GM12878 (cell line): ENCODE data around the gene TRAT1. TPM values are rescaled to one million over a fixed set of nuclear protein-coding genes. Genes with fewer than 3 reads are reported as not detected.

Experiments used
- ATAC-seq: fragments of 200-7000 bp; cut with Tn5 transposase; 3 replicates; pipeline ENCODE4 v1.9.1; 2020; ENCODE audit warnings: mild to moderate bottlenecking, moderate library complexity
- BruUV-seq: library from RNA; stranded (reverse); fragments of 400-500 nt; replicated peaks from 2 replicates; lab custom pipeline; 2021; lab: Mats Ljungman, UMichigan
- CTCF ChIA-PET: fragments of 300-600 bp; sonication (Branson Sonifier 250); formaldehyde crosslinking; extraction: SDS; loops from one replicate; lab custom pipeline; 2021; ENCODE audit warnings: inconsistent platforms; lab: Yijun Ruan, JAX
- POLR2A ChIA-PET: fragments of 350-600 bp; formaldehyde crosslinking; extraction: SDS; loops from one replicate; lab custom pipeline; 2021; ENCODE audit warnings: inconsistent platforms; lab: Charles Lee
- RAD21 ChIA-PET: fragments of 300-600 bp; sonication (Branson Sonifier 250); formaldehyde crosslinking; loops from one replicate; lab custom pipeline; 2023; ENCODE audit warnings: antibody characterized with exemption; ENCODE audit not compliant: unreplicated experiment; lab: Charles Lee
- SMC1A ChIA-PET: fragments of 300-600 bp; sonication (Branson Sonifier 250); formaldehyde crosslinking; loops from one replicate; lab custom pipeline; 2023; ENCODE audit not compliant: unreplicated experiment, uncharacterized antibody; lab: Charles Lee
- DNase-seq: peaks from one replicate; pipeline ENCODE4 v3.0.0-alpha.2; 2011; ENCODE audit warnings: low read depth, low spot score
- FAIRE-seq: peaks from 3 replicates; lab custom pipeline; 2011; peaks lifted over from hg19 to GRCh38; lab: Jason Lieb, UNC
- H2AFZ ChIP-seq: 2 replicates; pipeline ENCODE4 v1.6.0; 2011; ENCODE audit warnings: low read depth, low read length, control low read depth; ENCODE audit not compliant: control insufficient read depth
- H3K27ac ChIP-seq: 2 replicates; pipeline ENCODE4 v1.5.1; 2011; ENCODE audit warnings: control low read depth; ENCODE audit not compliant: control insufficient read depth, insufficient read depth
- H3K27me3 ChIP-seq, 2 experiments: replicated peaks in 1 of 2; 2 replicates each; pipeline versions ENCODE4 v1.6.0 to v1.6.1; 2011; ENCODE audit warnings: low read length in 1 of 2; ENCODE audit not compliant: control insufficient read depth in 2 of 2, insufficient read depth in 2 of 2
- H3K36me3 ChIP-seq, 2 experiments: 2 replicates each; pipeline ENCODE4 v1.5.1; 2011; ENCODE audit warnings: low read length in 1 of 2; ENCODE audit not compliant: control insufficient read depth in 2 of 2, insufficient read depth in 2 of 2
- H3K4me1 ChIP-seq: 2 replicates; pipeline ENCODE4 v1.6.1; 2011; ENCODE audit warnings: mild to moderate bottlenecking, low read length, moderate library complexity, mixed read lengths; ENCODE audit not compliant: control insufficient read depth, insufficient read depth
- H3K4me2 ChIP-seq: 2 replicates; pipeline ENCODE4 v1.6.0; 2011; ENCODE audit warnings: control low read depth; ENCODE audit not compliant: control insufficient read depth, insufficient read depth
- H3K4me3 ChIP-seq: fragments of 200-600 bp; sonication (generic); 2 replicates; pipeline ENCODE4 v1.5.1; 2016
- H3K79me2 ChIP-seq: 2 replicates; pipeline ENCODE4 v1.6.0; 2011; ENCODE audit warnings: low read length; ENCODE audit not compliant: control insufficient read depth, insufficient read depth
- H3K9ac ChIP-seq: 2 replicates; pipeline ENCODE4 v1.8.0; 2011; ENCODE audit warnings: low read length, control low read depth, mixed read lengths; ENCODE audit not compliant: control insufficient read depth, insufficient read depth
- H3K9me3 ChIP-seq: replicated peaks from 3 replicates; pipeline ENCODE4 v1.5.1; 2011; ENCODE audit warnings: mild to moderate bottlenecking, low read length; ENCODE audit not compliant: control insufficient read depth, insufficient read depth
- H4K20me1 ChIP-seq: 2 replicates; pipeline ENCODE4 v1.6.0; 2011; ENCODE audit not compliant: control insufficient read depth, insufficient read depth
- BMI1 ChIP-seq: fragments of 450-650 bp; IDR thresholded peaks from 2 replicates; pipeline ENCODE4 v1.6.1; 2016; ENCODE audit warnings: mild to moderate bottlenecking, moderate library complexity, borderline replicate concordance
- IKZF2 ChIP-seq, 2 experiments: fragments of 450-650 bp; IDR thresholded peaks; 2 replicates each; pipeline ENCODE4 v1.6.1; 2017; ENCODE audit warnings: mild to moderate bottlenecking in 2 of 2, moderate library complexity in 2 of 2
- JUNB ChIP-seq: IDR thresholded peaks from 2 replicates; pipeline ENCODE4 v1.6.1; 2016; ENCODE audit warnings: antibody characterized with exemption, mild to moderate bottlenecking
- NFXL1 ChIP-seq: fragments of 450-650 bp; IDR thresholded peaks from 2 replicates; pipeline ENCODE4 v1.6.1; 2017; ENCODE audit warnings: antibody characterized with exemption, mild to moderate bottlenecking, borderline replicate concordance
- POLR2A ChIP-seq: IDR thresholded peaks from 2 replicates; pipeline ENCODE4 v1.6.1; 2011; ENCODE audit warnings: low read depth, mild to moderate bottlenecking, low read length
- POU2F2 ChIP-seq: IDR thresholded peaks from 3 replicates; pipeline ENCODE4 v1.6.1; 2011; ENCODE audit warnings: low read depth, mild to moderate bottlenecking, low read length, borderline replicate concordance
- RAD51 ChIP-seq: fragments of 450-650 bp; IDR thresholded peaks from 2 replicates; pipeline ENCODE4 v1.6.1; 2016; ENCODE audit warnings: moderate library complexity, mild to moderate bottlenecking, inconsistent platforms
- RELA ChIP-seq: fragments of 450-650 bp; IDR thresholded peaks from 2 replicates; pipeline ENCODE4 v1.8.0; 2014; ENCODE audit warnings: borderline replicate concordance; ENCODE audit not compliant: partially characterized antibody
- SMAD1 ChIP-seq: fragments of 450-650 bp; IDR thresholded peaks from 2 replicates; pipeline ENCODE4 v1.6.1; 2018; ENCODE audit warnings: mild to moderate bottlenecking, low read depth; ENCODE audit not compliant: partially characterized antibody
- SUZ12 ChIP-seq: fragments of 200-600 bp; sonication (generic); IDR thresholded peaks from one replicate; pipeline ENCODE4 v1.6.1; 2018; ENCODE audit warnings: antibody characterized with exemption, mild to moderate bottlenecking; ENCODE audit not compliant: unreplicated experiment
- WRNIP1 ChIP-seq: IDR thresholded peaks from 2 replicates; pipeline ENCODE4 v1.6.1; 2011; ENCODE audit warnings: low read depth, low read length, improper control_type of control experiment, borderline replicate concordance
- ZNF274 ChIP-seq: IDR thresholded peaks from one replicate; pipeline ENCODE4 v1.8.0; 2011; ENCODE audit not compliant: insufficient read length, insufficient read depth
- ZZZ3 ChIP-seq: IDR thresholded peaks from 2 replicates; pipeline ENCODE4 v1.6.1; 2011; ENCODE audit warnings: low read depth; ENCODE audit not compliant: control insufficient read depth, insufficient read length
- WGBS: methylation state at CpG from one replicate; pipeline ENCODE4 v1.1.6; 2016; ENCODE audit warnings: low lambda C conversion rate; ENCODE audit not compliant: insufficient replicate concordance, insufficient coverage; ENCODE audit errors: missing lambda C conversion rate; 5-methylcytosine and 5-hydroxymethylcytosine counted together
- in situ Hi-C: fragments of 300-500 bp; cut with MboI; formaldehyde crosslinking; loops from 9 replicates; pipeline ENCODE4 v1.14.3; 2018; ENCODE audit warnings: mixed read lengths
- intact Hi-C: fragments of 100-400 bp; cut with micrococcal nuclease; formaldehyde crosslinking; loops from one replicate; pipeline ENCODE4 v1.14.2; 2022; ENCODE audit not compliant: unreplicated experiment
- polyA plus RNA-seq, 11 experiments: library from polyadenylated mRNA; depleted of rRNA in 4 of 11; unstranded in 6 of 11; stranded (reverse) in 5 of 11; fragments of >200 nt; fragmentation: Nextera tagmentation in 4 of 11; fragmentation: Illumina TruSeq in 1 of 11; extraction: Ambion mirVana in 4 of 11; extraction: Trizol in 1 of 11; gene quantifications; 1 replicate in 1 of 11; 2 replicates in 10 of 11; pipeline versions ENCODE4 v1.2.1 to v1.2.3, GENCODE V29; 2011 to 2016; ENCODE audit warnings: inconsistent platforms in 2 of 11, missing spikeins in 2 of 11, low read depth in 1 of 11
- total RNA-seq, 4 experiments: library from RNA; depleted of rRNA in 3 of 4; stranded (reverse); fragments of >200 nt in 3 of 4; fragmentation: Illumina TruSeq in 1 of 4; extraction: Trizol in 1 of 4; gene quantifications; 2 replicates each; pipeline versions ENCODE4 v1.2.1 to v1.2.3, GENCODE V29; 2013 to 2021
- TF ChIP-seq, protein P1 (sequence below): fragments of 450-650 bp; IDR thresholded peaks from 2 replicates; pipeline ENCODE4 v1.6.1; 2016; ENCODE audit warnings: mild to moderate bottlenecking
- TF ChIP-seq, protein P2 (sequence below): fragments of 450-650 bp; IDR thresholded peaks from 2 replicates; pipeline ENCODE4 v1.6.1; 2016; ENCODE audit warnings: mild to moderate bottlenecking
- TF ChIP-seq, protein P3 (sequence below): fragments of 450-650 bp; IDR thresholded peaks from 2 replicates; pipeline ENCODE4 v1.6.1; 2017; ENCODE audit warnings: mild to moderate bottlenecking, moderate library complexity
- TF ChIP-seq, protein P4 (sequence below): IDR thresholded peaks from 2 replicates; pipeline ENCODE4 v1.6.1; 2011; ENCODE audit warnings: mild to moderate bottlenecking, low read depth, low read length, moderate library complexity; ENCODE audit not compliant: insufficient replicate concordance

TRAT1 gene
- total and polyA plus RNA-seq, 10 of the 15 experiments (the other 5 are each of a cell fraction or from before 2014, with no cell fraction given), result 0.11 to 1.5 (median 0.18) TPM; not detected in 2

DNA sequence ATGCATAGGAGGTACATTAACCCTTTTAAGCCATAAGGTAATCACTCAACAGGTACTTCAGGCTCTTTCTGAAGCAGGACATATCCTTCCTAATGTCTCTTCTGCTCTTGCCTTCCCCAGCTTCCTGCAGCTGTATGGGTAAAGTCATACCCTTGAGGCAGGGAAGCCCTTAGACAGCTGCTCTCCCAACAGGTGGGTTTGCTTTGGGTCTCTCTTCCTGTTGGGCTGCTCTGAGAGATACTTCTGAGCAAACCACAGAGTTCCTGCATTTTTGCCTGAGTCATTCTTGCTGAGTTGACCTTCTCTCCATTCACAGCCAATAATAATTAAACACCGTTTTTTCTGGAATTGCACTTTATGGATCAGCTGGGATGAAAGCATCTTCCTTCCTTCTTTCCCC lies 2.0 kb upstream of the TRAT1 start (continued):
- TF ChIP-seq, protein P1, sequence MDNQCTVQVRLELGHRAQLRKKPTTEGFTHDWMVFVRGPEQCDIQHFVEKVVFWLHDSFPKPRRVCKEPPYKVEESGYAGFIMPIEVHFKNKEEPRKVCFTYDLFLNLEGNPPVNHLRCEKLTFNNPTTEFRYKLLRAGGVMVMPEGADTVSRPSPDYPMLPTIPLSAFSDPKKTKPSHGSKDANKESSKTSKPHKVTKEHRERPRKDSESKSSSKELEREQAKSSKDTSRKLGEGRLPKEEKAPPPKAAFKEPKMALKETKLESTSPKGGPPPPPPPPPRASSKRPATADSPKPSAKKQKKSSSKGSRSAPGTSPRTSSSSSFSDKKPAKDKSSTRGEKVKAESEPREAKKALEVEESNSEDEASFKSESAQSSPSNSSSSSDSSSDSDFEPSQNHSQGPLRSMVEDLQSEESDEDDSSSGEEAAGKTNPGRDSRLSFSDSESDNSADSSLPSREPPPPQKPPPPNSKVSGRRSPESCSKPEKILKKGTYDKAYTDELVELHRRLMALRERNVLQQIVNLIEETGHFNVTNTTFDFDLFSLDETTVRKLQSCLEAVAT, result no peak
- TF ChIP-seq, protein P2, sequence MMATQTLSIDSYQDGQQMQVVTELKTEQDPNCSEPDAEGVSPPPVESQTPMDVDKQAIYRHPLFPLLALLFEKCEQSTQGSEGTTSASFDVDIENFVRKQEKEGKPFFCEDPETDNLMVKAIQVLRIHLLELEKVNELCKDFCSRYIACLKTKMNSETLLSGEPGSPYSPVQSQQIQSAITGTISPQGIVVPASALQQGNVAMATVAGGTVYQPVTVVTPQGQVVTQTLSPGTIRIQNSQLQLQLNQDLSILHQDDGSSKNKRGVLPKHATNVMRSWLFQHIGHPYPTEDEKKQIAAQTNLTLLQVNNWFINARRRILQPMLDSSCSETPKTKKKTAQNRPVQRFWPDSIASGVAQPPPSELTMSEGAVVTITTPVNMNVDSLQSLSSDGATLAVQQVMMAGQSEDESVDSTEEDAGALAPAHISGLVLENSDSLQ, result no peak
- TF ChIP-seq NFXL1 (no peak), WRNIP1 (no peak), SUZ12 (no peak), ZNF274 (no peak), RAD51 (no peak)
- TF ChIP-seq, all 136 proteins: peak for 0

DNA sequence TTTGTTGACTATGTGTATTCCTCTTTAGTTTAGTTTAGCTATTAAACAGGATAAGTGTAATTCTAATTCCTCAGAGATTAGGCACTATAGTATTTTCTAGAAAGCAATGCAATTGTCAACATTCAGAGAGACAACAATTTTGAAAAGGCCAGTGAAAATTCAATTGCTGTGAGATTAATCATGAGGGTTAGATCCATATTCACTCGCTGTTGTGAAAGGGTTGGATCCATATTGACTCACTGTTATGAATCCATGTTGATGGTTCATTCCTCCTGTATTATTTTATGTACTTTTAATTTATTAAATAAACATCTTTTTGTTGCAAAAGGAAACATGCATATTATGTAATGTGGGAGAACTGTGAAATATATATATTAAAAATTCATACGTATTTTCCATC lies 641 bp downstream of the TRAT1 start:
- in situ Hi-C loops, result no loop called here
- no peak for FAIRE-seq
- 88% methylated on average over 2 of the region's 2 CpGs for WGBS
- Histone ChIP-seq H3K27me3 (no peaks in the 10 kb centered on the region), H3K9me3 (no peaks in the 10 kb centered on the region), H3K4me1 (no peaks in the 10 kb centered on the region), H3K27ac (no peak overlapping the region), H3K4me3 (no peak overlapping the region), H2AFZ (no peak overlapping the region), H3K36me3 (no peaks in the 10 kb centered on the region), H4K20me1 (no peaks in the 10 kb centered on the region), H3K4me2 (no peak overlapping the region), H3K79me2 (no peaks in the 10 kb centered on the region), H3K9ac (no peak overlapping the region)
- CTCF ChIA-PET, result interaction anchor here (0.6 to 1.5 kb wide), 2 partner anchors 17 to 201 kb away, joined by 3 read pairs; no protein-coding TSS in a partner anchor
- POLR2A ChIA-PET, result no interaction called here
- ATAC-seq, result no peak
- RAD21 ChIA-PET, result no interaction called here
- SMC1A ChIA-PET, result no interaction called here
- no TSS peak for BruUV-seq
- intact Hi-C loops, result no loop called here
- DNase-seq, result no peak
- TF ChIP-seq ZZZ3 (no peak), POLR2A (no peak), RELA (no peak), JUNB (no peak), IKZF2 (IDR thresholded peaks at IDR 0.05) (no peak), SMAD1 (no peak), POU2F2 (no peak), BMI1 (no peak)
- TF ChIP-seq, protein P3, sequence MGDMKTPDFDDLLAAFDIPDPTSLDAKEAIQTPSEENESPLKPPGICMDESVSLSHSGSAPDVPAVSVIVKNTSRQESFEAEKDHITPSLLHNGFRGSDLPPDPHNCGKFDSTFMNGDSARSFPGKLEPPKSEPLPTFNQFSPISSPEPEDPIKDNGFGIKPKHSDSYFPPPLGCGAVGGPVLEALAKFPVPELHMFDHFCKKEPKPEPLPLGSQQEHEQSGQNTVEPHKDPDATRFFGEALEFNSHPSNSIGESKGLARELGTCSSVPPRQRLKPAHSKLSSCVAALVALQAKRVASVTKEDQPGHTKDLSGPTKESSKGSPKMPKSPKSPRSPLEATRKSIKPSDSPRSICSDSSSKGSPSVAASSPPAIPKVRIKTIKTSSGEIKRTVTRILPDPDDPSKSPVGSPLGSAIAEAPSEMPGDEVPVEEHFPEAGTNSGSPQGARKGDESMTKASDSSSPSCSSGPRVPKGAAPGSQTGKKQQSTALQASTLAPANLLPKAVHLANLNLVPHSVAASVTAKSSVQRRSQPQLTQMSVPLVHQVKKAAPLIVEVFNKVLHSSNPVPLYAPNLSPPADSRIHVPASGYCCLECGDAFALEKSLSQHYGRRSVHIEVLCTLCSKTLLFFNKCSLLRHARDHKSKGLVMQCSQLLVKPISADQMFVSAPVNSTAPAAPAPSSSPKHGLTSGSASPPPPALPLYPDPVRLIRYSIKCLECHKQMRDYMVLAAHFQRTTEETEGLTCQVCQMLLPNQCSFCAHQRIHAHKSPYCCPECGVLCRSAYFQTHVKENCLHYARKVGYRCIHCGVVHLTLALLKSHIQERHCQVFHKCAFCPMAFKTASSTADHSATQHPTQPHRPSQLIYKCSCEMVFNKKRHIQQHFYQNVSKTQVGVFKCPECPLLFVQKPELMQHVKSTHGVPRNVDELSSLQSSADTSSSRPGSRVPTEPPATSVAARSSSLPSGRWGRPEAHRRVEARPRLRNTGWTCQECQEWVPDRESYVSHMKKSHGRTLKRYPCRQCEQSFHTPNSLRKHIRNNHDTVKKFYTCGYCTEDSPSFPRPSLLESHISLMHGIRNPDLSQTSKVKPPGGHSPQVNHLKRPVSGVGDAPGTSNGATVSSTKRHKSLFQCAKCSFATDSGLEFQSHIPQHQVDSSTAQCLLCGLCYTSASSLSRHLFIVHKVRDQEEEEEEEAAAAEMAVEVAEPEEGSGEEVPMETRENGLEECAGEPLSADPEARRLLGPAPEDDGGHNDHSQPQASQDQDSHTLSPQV, result no peak
- TF ChIP-seq, protein P4, sequence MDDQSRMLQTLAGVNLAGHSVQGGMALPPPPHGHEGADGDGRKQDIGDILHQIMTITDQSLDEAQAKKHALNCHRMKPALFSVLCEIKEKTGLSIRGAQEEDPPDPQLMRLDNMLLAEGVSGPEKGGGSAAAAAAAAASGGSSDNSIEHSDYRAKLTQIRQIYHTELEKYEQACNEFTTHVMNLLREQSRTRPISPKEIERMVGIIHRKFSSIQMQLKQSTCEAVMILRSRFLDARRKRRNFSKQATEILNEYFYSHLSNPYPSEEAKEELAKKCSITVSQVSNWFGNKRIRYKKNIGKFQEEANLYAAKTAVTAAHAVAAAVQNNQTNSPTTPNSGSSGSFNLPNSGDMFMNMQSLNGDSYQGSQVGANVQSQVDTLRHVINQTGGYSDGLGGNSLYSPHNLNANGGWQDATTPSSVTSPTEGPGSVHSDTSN, result no peak
